HT1080 (cell line): ENCODE results near the gene PRKG1. TPM values are rescaled to one million over a fixed set of nuclear protein-coding genes. Genes with fewer than 3 reads are reported as not detected.
"Not testable (repeated sequence)": the region's sequence is repeated elsewhere in the genome, so short reads cannot be mapped to it uniquely, and the experiment has no call there.

ENCODE experiments used
- DNase-seq: peaks from one replicate; pipeline ENCODE4 v3.0.0-alpha.2; 2015; ENCODE audit warnings: low read depth
- total RNA-seq: library from RNA; depleted of rRNA; stranded (reverse); fragments of >200 nt; shearing (Covaris generic); gene quantifications from 2 replicates; pipeline ENCODE4 v1.2.3, GENCODE V29; 2014

PRKG1 gene
- total RNA-seq, 1 experiment from 2014 or later, result 3.9 TPM

DNA sequence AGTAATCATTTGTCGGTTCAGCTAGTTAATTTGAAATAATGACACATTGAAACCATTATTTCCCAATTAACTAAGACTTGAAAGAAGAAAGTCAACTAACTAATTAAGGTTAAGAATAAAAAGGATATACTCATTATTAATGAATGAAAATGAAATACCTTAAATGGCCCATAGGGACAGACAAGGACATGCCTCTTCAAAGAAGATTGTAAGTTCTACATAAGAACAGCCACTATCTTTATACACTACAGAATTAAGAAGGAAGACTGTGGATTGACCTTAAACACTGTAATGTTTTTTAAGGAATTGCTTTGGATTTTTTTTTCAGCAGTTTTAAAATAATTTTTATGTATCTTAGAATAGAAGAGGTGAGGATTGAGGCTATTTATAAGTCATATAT, 564.5 kb downstream of the PRKG1 start:
- no peak for DNase-seq

DNA sequence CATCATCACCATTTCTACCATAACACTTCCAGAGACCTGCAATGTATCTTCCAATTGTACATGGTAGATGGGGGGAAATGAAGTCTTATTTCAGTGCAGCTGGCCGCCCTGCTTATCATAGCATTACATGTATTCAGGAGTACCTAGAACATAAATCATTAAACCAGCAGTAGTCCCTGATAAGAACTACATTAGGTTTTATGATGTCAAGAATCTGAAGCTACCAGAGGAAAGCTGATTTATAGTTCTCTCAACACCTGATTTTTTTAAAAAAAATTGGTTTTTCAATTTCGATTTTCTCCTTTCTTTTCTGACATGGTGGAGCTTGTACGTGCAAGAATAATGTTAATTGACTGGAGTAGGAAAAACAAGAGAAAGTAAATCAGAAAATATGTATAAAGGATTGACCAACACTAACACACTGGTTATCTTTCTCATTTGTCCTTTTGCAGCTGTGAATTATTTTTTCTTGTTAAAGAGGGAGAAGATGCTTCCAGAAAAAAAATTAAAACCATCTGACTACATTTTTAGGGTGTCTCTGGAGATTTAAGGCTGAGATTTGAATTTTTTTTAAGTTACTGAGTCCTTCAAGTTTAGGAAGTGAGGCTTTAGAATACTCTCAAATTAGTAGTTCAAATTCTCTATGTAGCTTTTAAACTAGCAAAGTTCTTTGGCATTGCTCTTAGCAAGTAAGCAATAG, 566.0 kb downstream of the PRKG1 start:
- DNase-seq, result no peak

DNA sequence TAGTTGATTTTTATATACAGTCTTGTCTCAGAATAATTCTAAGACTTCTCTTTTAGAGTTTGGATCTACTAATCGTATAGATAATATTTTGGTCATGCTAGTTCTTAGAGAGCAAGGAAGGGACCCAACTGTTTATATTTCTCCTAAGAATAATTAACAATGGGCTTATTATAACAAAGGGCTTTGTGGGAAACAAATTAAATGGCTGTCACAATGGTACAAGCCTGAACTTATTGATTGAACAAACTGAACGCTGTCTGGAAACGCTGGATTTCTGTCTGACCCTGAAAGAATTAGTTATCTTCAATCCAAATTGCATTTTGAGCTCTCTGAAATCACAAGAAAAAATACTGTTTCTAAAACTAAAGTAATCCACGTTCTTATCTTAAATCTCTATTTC, 568.3 kb downstream of the PRKG1 start:
- DNase-seq, result no peak

DNA sequence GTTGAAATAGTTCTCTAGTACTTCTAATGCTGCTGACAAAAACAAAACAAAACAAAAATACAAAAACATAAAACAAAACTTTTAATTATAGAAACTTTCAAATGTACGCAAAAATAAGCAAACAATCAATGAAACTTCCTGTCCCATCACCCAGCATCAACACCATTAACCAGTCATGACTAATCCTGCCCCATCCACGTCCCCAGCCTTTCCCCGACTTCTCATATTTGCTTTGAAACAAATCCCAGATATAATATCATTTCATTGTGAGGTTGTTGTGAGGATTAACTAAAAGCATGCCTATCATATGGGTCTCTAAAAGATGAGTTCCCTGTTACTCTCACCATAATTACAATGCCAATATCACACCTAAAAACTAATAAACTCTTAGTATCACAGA, 569.4 kb downstream of the PRKG1 start:
- no peak for DNase-seq

DNA sequence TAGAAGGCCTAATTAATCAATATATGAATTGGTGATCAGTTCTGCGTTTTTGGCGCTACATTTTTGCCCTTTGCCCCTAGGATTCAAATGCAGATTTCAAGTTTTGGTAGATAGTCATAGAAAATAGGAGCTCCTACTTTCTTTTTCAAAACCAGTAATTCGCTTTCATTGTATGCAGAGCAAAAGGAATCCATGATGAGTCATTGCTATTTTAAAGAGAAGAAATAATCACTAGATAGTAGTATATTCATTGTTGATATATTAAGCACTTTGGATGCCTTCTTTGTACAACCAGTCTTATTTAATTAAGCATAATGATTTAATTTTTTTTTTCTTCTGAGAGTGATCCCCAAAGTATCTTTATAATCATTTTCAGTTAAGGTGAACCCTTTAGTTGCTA, 574.8 kb downstream of the PRKG1 start:
- no peak for DNase-seq

DNA sequence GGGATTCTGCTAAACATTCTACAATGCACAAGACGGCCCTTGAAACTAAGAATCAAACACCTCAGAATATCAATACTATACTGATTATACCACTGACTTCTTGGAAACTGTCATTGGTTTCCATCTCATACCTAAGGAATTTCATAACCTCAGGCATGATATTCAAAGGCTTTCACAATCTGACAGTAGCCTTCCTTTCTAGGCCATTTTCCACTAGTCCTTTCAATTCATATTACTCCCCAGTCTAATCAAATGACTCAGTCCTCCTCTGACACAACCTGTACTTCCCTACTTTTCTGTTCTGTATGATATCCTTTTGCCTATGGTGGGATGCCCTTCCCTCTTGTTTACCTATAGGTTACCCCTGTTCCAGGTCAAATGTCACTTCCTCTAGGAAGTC, 576.8 kb downstream of the PRKG1 start:
- peak; percentile 5 for DNase-seq

DNA sequence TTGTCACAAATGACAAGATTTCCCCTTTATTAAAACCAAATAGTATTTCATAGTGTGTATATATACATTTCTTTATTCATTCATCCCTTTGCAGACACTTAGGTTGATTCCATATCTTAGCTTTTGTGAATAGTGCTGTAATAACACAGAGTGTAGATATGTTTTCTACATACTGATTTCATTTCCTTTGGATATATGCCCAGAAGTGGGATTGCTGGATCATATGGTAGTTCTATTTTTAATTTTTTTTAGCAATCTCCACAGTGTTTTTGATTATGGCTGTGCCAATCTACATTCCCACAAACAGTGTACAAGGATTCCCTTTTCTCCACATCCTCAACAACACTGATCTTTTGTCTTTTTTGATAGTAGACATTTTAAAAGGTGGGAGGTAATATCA, 578.7 kb downstream of the PRKG1 start:
- DNase-seq, result no peak

DNA sequence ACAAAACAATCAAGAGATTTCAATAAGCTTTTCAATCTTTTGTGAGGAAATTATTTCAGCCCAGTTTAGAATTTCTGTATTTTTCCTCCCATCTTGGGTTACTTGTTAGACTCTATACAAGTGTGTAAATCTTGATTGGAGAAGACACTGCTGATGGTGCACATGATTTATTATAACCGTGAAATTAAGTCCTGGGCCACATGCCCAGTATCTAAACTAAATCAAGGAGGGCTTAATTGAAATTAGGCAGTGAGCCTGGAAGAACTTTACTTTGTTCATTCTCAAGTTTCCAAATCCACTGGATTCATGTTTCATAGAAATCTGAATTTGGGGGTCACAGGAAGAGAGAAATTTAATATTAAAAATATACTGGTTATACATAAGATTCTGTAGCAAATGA, 580.6 kb downstream of the PRKG1 start:
- DNase-seq, result no peak

DNA sequence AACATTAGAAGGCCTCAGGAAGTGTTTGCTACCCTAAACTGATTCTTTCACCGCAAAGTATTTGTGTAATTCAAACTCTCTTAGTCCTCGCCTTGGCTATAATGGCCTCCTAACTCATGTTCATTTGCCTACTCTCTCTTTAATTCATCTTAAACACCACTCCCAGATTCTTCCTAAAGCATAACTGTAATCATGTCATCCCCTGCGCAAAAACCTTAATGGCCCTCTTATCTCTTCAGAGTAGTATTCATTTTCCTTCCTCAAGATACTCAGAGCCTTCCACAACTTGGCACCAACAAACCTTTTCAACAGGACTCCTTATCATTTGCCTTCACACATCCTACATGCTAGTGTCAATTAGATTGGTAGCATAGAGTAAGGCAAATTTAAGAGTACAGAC, 582.2 kb downstream of the PRKG1 start:
- DNase-seq, result no peak

DNA sequence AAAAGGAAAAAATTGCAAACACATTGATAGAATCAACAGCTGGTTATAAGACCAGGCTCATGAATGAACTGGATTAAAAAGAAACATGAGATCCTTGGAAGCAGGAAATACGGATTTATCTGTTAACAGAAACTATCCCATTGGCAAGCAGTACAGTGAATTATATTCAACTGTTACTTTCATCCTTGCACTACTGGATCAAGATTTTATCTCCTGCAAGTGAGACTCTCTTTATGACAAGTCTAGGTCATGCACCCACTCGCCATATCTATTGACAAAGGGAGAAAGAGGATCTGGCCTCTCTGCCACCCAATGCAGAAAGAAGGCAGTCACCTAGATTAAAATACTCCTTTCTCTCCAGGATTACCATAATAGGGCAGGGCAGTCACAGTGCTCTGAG, 583.7 kb downstream of the PRKG1 start:
- DNase-seq, result no peak

DNA sequence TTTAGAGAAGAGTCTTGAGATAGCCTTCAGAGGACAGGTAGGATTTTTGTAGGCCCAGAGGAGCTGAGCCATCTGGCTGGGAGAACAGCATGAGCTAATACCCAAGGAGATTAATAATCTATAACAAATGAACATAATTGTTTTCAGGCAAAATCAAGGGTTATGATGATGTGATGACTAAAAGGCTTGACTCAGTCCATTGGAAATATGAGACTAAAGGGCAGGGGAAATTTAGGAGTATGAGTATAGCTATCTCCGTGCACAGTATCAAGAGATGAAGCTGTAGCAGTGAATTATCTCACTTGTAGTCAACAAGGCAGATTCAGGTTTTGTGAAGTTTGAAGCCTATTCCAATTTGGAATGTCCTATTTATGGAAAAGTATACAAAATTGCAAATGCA, 585.1 kb downstream of the PRKG1 start:
- no peak for DNase-seq

DNA sequence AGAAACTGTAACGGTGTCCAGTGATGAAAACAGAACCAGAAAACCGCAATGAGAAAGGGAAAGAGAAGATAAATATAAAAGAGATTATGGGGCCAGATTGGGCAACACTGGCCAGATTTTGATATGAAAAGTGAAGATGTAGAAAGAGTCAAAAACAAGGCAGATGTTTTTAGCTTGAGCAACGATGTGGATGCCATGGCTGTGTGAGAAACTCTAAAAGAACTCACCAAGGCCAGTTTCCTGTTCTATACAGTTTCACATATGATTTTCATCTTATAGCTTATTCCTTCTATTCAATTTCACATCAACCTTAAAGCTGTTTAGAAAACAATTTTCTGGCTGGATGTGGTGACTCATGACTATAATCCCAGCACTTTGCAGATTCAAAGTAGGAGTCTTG, 588.8 kb downstream of the PRKG1 start:
- no peak for DNase-seq

DNA sequence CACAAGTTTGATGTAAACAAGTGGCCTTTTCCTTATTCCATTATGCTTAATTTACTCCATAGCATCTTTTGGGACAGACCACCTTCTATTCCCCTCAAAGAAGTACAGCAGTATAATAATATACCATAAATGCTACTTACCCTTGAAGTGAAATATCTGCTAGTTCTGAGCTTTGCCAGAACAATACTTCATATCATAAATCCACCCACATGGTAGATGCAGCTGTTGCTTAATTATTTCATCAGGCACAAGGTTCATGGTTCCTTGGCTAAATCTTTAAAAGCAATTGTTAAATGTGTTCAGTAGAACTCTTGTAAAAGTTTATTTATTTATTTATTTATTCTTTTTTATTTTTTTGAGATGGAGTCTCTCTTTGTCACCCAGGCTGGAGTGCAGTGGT, 592.2 kb downstream of the PRKG1 start:
- no peak for DNase-seq

DNA sequence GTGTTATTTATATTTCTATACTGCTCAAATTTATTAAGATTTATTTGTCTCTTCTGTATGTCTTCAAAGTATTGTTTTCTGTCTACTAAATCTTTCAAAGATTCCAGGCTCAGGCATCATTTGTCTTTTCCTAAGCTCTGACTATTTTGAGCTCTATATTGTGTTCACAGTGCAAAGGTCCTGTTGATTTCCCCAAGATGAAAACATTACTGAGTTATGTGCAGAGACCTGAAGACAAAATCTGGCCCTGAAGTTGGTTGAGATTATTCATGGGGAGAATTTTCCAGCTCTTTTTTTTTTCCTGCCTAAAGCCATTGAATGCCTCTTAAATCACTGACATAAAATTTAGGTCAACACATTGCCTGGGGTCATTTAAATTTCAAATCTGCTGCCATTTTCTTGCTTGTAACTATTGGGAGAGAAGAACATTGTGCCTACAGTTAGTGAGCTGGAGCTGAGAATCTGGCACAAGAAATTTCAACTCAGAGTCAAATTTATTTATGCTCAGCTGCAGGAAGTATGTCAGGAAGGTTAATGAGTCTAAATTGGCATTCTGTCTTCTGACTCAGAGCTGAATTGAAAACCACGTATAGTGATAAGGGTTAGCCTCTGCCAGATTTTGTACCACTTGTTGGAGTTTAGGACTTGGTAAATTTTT, 593.5 kb downstream of the PRKG1 start:
- peak; percentile 47 for DNase-seq

DNA sequence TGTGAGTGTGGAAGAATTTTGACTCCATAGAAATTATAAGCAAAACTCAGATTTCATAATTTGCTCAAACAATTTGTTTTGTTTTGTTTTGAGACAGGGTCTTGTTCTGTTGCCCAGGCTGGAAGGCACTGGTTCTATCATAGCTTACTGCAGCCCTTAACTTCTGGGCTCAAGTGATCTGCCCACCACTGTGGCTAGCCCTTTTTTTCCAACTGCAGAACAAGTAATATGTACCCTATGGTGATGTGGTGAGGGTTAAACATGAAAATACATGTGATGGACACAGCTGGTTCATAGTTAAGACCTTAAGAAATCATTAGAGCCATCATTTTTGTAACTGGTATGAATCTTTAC, 594.0 kb downstream of the PRKG1 start:
- no peak for DNase-seq

DNA sequence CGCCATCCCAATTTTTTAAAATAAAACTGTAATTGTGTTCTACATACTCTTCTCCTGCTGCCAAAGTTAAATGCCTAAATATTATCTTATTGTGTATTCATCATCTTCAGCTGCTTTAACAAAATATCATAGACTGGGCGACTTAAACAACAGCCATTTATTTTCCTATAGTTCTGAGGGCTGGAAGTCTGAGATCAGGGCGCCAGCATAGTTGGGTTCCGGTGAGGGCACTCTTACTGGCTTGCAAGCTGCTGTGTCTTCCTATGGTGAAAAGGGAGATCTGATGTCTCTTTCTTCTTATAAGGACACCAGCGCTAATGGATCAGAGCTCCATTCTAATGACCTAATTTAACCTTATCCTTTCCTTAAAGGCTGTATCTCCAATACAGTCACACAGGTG, 594.8 kb downstream of the PRKG1 start:
- DNase-seq, result no peak

DNA sequence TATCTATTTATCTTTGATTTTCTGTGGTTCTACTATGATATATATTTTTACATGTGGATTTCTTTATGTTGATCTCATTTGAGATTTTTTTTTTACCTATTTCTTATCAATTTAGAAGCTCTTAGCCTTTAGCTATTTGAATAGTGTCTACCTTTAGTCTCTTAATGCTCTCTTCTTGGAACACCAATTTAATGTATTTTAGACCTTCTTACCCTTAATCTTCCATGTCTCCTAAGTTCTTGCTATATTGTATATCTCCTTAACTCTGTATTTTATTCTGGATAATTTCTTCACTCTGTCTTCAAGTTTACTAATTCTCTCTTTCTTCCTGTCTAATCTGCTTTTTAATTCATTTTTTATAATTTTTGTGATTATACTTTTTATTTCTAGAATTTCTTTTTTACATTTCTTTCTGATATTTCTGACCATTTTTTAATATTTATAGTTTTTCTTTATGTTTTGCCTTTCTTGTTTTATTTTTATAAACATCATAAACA, 597.8 kb downstream of the PRKG1 start:
- no peak for DNase-seq

DNA sequence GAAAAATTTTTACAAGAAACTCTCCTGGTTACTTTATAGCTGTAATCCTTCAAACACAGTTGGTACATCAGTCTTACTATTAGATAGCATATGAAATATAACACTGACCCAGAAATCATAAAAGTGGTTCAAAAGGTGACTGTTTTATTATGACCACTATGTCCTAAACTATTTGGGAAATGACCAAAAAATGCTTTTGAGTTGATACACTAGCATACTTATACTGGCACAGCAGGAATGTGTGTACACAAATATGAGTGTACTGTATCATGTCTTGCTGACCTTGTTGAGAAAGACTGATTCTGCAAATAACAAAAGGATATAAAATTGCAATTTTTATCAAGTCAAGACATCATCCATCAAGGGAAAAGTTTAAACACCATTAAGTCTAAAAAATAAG, 600.8 kb downstream of the PRKG1 start:
- DNase-seq, result no peak

DNA sequence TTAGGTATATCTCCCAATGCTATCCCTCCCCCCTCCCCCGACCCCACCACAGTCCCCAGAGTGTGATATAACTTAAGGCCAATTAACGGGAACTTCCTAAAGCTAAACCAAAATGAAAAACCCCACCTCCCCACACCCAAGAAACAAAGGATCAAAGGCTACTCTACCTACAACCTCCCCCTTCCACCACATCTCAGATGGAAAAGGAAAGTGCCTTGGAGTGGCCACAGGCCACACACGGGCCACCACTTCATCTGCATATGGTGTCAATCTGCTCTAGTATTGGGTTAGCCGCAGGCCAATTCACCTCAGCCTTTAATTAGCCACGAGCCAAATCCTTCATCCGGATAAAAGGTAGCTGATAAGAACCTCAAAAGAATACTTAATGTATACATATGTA, 605.6 kb downstream of the PRKG1 start:
- no peak for DNase-seq

DNA sequence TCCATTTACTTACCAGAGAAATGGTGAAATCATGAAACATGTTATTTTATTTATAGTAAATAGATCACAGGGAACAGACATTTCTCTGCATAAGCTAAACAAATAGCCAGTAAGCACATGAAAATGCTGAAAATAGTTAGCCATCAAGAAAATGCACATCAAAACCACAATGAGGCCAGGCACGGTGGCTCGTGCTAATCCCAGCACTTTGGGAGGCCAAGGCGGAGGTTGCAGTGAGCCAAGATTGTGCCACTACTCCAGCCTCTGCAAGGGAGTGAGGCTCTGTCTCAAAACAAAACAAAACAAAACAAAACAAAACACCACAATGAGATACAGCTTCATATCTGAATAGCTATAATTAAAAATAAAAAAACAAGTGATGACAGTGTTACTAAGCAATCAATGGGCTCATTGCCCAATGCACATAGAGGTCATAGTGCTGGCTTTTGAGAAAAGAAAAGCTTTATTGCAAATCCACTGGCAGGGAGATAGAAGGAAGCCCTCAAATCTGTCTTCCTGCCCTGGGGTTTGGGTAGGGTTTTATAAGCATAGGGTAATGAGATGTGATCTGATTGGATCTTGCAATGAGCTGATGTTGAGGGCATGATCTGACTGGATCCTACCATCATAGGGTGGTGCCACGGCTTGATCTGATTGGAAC, 608.9 kb downstream of the PRKG1 start:
- no peak for DNase-seq

DNA sequence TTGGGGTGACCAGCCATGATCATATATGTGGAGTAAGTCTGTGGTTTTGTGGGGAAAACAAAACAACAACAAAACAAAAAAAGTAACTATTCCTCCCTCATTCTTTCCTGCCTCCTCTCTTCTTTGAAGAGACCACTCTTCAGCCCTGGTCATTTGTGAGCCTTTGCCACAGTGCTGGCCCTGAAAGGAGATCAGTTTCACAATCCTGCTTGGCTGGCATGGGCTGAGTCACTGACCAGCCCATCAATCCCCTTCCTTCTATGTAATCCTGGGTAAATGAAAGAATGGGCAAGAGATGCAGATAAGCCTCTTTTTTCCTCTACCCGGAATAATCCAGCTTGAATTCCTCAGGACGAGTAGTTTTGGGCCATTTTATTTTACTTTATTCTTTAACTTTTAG, 611.5 kb downstream of the PRKG1 start:
- peak; percentile 63 for DNase-seq

DNA sequence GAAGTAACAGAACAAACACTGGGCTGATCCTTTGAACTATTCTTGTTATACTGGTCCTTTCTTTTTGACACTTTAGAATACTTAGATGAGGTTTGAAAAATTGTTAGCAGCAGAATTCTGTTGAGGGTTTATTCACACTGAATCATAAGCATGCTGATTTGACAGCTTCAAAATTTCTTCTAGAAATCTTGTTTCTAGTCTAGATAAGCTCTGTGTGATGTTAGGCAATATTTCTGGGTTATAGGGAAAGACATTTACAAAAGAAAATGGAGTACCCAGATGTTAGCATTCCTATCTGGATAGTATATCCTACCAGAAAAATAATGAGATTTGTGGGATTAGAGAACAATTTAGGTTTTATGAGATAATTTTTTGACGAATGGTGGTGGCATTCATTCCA, 613.0 kb downstream of the PRKG1 start:
- DNase-seq, result no peak

DNA sequence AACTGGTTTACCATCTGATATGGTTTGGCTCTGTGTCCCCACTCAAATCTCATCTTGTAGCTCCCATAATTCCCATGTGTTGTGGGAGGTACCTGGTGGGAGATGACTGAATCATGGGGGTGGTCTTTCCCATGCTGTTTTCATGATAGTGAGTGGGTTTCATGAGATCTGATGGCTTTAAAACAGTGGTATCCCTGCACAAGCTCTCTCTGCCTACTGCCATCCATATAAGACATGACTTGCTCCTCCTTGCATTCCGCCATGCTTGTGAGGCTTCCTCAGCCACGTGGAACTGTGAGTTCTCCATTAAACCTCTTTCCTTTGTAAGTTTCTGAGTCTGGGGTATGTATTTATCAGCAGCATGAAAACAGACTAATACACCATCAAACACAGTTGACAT, 614.5 kb downstream of the PRKG1 start:
- DNase-seq, result not testable (repeated sequence)
